Skeletal muscle cell (primary cell): ENCODE measurements around the gene LRRC56.
A peak's percentile ranks its signal among the peaks of the same experiment; 100 is the strongest.

ENCODE experiments used
- DNase-seq: peaks from one replicate; pipeline ENCODE4 v3.0.0-alpha.2; 2010; ENCODE audit warnings: low read depth
- H3K4me3 ChIP-seq: 2 replicates; pipeline ENCODE4 v1.5.1; 2011; ENCODE audit warnings: low read depth, mild to moderate bottlenecking, control low read depth, low read length, moderate library complexity

LRRC56 gene

GRCh38 chr11:555227-555779, 18.0 kb downstream of the LRRC56 start:
- DNase-seq = no peak
- H3K4me3 ChIP-seq = peak overlapping the region; percentile 9

DNA sequence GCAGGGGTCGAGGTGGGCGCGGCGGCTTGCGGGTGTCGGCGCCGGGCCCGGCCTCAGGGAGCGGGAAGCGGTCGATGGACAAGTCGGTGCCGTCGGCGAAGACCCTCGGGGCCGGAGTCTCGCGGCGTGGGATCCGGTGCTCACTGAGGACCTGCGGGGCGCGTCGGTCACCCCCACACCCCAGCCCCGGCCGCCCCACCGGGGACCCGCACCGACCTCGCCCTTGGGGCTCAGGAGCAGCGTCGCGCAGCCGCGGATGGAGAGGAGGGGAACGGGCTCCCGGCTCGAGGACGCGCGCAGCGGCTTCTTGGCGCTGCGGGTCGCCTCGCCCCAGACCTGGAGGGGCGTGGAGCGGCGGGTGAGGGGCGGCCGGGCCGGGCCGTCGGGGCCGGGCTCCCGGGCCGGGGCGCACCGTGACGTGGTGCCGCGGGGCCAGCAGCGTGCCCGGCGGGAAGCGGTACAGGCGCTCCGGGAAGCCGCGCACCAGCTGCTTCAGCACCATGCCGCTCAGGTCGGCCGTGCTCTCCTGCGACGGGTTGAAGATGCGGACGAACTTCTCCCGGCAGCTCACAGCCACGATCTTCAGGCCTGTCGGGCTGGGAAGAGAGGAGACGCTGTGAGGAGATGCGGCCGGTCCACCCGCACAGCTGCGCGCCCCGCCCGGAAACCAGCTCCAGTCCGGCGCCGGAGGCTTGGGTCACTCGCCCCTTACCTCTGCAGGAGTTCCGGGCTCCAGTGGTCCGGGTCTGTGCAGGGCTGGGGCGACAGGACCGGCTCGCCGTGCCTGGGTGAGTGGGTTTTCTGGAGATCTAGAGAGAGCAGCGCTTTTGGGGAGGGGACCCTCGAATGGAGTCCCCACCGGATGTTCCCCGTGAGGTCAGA, 18.7 kb downstream of the LRRC56 start:
- H3K4me3 ChIP-seq = no peak overlapping the region
- no peak for DNase-seq

GRCh38 chr11:556662-557256, 19.4 kb downstream of the LRRC56 start:
- H3K4me3 ChIP-seq = no peak overlapping the region
- no peak for DNase-seq

- H3K4me3 ChIP-seq = no peak overlapping the region
- no peak for DNase-seq
Measured at GRCh38 chr11:557328-558132, 20.2 kb downstream of the LRRC56 start.

- DNase-seq = no peak
- no peak overlapping the region for H3K4me3 ChIP-seq
Measured at GRCh38 chr11:558503-558902, 21.2 kb downstream of the LRRC56 start.

DNA sequence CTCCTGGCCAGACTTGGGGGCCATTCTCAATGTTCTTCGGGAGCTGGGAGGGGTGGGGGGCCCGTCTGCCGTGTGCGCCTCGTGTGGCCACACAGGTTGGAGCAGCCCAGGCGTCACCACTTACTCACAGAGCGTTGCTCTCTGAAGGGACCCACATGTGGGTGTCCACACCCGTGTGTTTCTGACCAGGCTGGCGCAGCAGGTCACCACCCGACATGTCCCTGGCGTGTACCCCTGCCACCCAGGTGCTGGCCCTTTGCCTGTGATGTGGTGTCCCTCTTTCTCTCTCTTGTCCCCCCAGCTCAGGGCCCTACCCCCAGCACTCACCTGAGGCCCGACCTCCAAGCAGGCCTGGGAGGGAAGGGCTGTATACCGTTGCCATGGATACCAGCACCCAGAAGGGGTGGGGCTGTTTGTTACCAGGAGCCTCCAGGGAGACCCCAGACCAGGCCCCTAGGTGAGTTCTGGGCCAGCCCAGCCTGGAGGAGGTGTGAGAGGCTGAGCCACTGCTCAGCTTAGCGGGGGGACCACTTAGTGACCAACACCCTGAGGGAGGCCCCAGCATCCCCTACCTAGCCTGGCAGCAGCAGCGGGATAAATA, 21.8 kb downstream of the LRRC56 start:
- H3K4me3 ChIP-seq = no peak overlapping the region
- DNase-seq = no peak

- peak overlapping the region; percentile 60 for H3K4me3 ChIP-seq
- no peak for DNase-seq
Measured at GRCh38 chr11:559712-560304, 22.5 kb downstream of the LRRC56 start.

DNA sequence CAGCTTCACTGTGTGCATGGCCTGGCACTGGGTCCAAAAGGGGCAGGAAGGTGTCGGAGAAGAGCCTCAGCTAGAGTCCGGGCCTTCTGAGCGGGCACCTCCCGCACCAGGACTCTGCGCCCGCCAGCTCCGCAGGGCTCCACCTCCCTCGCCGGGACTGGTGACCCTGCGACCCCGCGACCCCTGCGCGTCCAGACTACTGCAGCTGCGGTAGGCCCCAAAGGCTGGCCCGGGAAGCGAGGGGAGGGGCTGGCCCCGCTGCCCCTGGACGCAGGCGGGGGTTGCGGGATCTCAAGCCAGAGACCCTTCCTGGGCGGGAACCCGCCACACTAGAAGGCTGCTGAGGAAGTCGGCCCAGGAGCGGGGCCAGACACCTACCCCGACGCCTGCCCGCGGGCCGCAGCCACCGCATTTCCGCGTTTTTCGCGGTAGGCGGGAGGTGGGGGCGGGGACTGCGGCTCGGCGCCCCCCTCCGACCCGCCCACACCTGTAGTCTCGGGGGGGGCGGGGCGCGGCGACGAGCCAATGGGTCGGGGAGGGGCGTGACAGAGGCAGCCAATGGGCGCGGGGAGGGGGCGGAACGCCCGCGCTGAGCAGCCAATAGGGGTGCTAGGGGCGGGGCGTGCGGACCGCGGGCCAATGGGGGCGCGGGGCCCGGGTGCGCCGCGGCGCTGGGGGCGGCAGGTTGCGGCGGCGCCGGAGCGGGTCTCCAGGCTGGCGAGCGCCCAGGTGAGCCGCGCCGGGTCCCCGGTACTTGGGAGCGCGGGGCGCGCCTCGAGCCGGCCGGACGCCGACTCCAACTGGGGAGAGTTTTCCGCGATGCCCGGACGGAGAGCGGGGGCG, 23.2 kb downstream of the LRRC56 start, which contains the start of the genes LMNTD2 and RASSF7:
TSS of gene LMNTD2 (minus strand) at position 434 of the 843 bp plus-strand sequence. CDS start at position 412, 22 bp downstream.
TSS of gene RASSF7 (plus strand) at position 666 of the 843 bp plus-strand sequence. CDS start 799 bp downstream, outside the sequence.
- peak; percentile 24 for DNase-seq
- peak within 1 kb of the TSS; percentile 60 for H3K4me3 ChIP-seq

- H3K4me3 ChIP-seq = peak overlapping the region; percentile 56
- no peak for DNase-seq
Measured at GRCh38 chr11:561148-562003, 24.0 kb downstream of the LRRC56 start.

- no peak overlapping the region for H3K4me3 ChIP-seq
- no peak for DNase-seq
Measured at GRCh38 chr11:562046-562645, 24.8 kb downstream of the LRRC56 start.

DNA sequence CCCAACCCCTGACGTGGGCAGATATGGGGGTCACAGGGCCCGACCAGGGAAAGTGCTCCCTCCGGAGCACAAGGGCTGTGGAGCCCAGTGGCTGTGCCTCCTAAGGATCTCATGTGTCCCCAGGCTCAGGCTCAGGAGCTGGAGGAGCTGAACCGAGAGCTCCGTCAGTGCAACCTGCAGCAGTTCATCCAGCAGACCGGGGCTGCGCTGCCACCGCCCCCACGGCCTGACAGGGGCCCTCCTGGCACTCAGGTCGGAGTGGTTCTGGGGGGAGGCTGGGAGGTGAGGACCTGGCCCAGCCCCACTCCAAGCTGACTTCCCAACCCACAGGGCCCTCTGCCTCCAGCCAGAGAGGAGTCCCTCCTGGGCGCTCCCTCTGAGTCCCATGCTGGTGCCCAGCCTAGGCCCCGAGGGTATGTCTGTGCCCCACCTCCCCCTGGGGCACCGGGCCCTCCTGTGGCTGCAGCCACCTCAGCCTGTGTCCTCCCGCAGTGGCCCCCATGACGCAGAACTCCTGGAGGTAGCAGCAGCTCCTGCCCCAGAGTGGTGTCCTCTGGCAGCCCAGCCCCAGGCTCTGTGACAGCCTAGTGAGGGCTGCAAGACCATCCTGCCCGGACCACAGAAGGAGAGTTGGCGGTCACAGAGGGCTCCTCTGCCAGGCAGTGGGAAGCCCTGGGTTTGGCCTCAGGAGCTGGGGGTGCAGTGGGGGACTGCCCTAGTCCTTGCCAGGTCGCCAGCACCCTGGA, 25.9 kb downstream of the LRRC56 start:
- no peak for DNase-seq
- H3K4me3 ChIP-seq = no peak overlapping the region

DNA sequence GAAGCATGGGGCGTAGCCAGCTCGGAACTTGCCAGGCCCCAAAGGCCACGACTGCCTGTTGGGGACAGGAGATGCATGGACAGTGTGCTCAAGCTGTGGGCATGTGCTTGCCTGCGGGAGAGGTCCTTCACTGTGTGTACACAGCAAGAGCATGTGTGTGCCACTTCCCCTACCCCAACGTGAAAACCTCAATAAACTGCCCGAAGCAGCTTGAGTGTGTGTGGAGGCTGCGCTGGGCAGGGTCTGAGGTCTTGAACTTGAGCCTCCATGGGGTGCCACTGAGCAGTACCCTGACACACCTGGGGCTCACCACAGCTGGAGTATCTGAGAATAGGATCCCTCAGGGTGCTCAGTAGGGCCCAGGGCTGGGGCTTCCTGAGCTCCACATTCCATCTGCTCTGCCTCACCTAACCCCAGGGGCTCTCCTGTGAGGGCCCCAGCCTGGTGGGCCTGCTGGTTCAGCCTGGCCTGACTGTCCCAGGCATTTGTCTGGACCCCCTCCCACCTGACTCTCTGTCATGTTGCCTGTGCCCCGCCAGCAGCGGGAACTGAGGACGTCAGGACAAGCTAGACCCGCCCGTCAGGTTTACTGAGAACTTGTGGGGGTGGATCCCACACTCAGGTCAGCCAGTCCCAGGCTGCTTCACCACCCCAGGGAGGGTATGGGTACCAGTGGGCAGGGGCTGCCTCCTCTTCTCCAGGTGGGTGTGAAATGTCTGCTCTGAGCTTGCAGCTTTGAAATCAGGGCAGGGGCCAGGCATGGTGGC, 26.7 kb downstream of the LRRC56 start:
- no peak overlapping the region for H3K4me3 ChIP-seq
- DNase-seq = no peak

GRCh38 chr11:565921-566509, 28.7 kb downstream of the LRRC56 start:
- no peak overlapping the region for H3K4me3 ChIP-seq

DNA sequence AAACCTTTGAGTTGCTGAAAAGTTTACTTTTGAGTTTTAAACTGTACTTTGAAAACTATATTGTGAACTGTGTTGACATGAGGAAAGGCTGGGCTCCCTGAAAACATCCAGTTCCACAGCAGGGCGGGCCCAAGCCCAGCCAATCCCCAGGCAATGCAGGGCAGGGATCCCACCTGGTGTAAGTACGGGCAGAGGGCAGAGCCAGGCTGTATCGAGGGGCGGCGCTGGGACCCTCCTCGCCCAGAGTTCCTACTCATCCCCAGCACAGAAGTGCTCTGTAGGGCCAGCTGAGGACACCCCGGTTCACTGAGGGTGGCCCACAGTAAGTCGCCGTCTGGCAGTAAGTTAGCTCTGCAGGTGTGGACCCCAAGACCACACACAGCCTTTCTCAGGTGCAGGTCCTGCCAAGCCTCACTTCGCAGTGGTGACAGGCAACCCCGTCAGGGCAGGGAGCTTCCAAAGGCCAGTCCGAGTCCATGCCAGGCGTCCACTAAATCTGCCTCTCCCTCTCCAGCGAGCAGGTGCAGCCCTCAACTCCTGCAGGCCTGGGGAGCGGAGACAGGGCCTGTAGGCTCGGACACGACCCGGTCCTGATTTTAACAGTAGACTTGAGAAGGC, 29.8 kb downstream of the LRRC56 start:
- peak overlapping the region; percentile 76 for H3K4me3 ChIP-seq
- no peak for DNase-seq

More at GRCh38 chr11:565921-566509, 28.7 kb downstream of the LRRC56 start:
- DNase-seq = no peak
